ENCODE data around the gene AKAP6. TPM values are rescaled to one million over a fixed set of nuclear protein-coding genes. Genes with fewer than 3 reads are reported as not detected.

Gene AKAP6
- total RNA-seq, 1 experiment from 2014 or later = 1.9 TPM

DNA sequence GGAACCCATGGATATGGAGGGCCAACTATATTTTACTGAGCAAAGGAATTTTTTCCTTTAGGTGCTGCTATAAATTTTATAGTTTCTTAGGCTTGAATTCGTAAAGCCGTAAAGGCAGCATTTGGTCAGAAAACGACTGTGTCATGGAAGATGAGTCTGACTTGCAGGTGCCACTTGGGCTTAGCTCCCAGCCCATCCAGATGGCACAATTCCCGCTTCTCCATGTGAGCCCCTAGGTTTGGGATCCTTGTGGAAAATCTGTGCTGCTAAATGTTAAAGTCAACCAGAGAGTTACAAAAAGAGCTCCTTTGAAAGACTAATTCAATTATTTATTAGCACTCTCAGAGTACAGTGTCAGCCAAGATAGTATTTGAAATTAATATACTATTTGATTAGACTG, 489.5 kb downstream of the AKAP6 start:
- intact Hi-C loops (cut with micrococcal nuclease) = no loop called here
- no peak for TF ChIP-seq CEBPB (IDR thresholded peaks at IDR 0.05; ENCODE audit: low read depth)
- Histone ChIP-seq H3K79me2 (ENCODE audit: insufficient read depth, low read length) (no peaks in the 10 kb centered on the region), H3K9me2 (ENCODE audit: insufficient read depth) (no peaks in the 10 kb centered on the region), H3K36me3 (ENCODE audit: control insufficient read depth in 1 of 2, insufficient read depth in 2 of 2, low read length in 2 of 2) (no peaks in the 10 kb centered on the region), H3K4me1 (ENCODE audit: control insufficient read depth in 1 of 2, insufficient read depth in 2 of 2, low read length in 2 of 2) (no peaks in the 10 kb centered on the region), H3K27me3 (ENCODE audit: insufficient read depth, low read length) (no peaks in the 10 kb centered on the region), H2AFZ (ENCODE audit: low read depth, low read length, poor library complexity, severe bottlenecking) (no peak overlapping the region), H3K27ac (ENCODE audit: low read depth, low read length) (no peak overlapping the region), H4K20me1 (ENCODE audit: insufficient read depth) (no peaks in the 10 kb centered on the region), H3K4me2 (ENCODE audit: low read length) (no peak overlapping the region), H3K9ac (ENCODE audit: low read length) (no peak overlapping the region), H3K9me3 (ENCODE audit: control insufficient read depth in 1 of 2, insufficient read depth in 1 of 2, low read depth in 1 of 2, low read length in 2 of 2) (no peaks in the 10 kb centered on the region), H3K4me3 (replicated peaks in 1 of 2; ENCODE audit: low read depth in 1 of 2, low read length in 2 of 2) (no peak overlapping the region)
- DNase-seq (ENCODE audit: low read depth, low spot score) (no peak), ATAC-seq (no peak)
- ChIA-PET RAD21 (ENCODE audit: low non-redundant PET in 1 of 2, low total read pairs in 2 of 2, uncharacterized antibody in 2 of 2, unreplicated experiment in 2 of 2) (no interaction called here), POLR2A (no interaction called here), CTCF (no interaction called here)
- no TSS peak for BruUV-seq (replicated peaks)

- Histone ChIP-seq H3K27me3 (ENCODE audit: insufficient read depth, low read length) (no peaks in the 10 kb centered on the region), H3K9me3 (ENCODE audit: control insufficient read depth in 1 of 2, insufficient read depth in 1 of 2, low read depth in 1 of 2, low read length in 2 of 2) (no peaks in the 10 kb centered on the region), H3K79me2 (ENCODE audit: insufficient read depth, low read length) (no peaks in the 10 kb centered on the region), H3K9me2 (ENCODE audit: insufficient read depth) (no peaks in the 10 kb centered on the region), H3K4me1 (ENCODE audit: control insufficient read depth in 1 of 2, insufficient read depth in 2 of 2, low read length in 2 of 2) (no peaks in the 10 kb centered on the region), H3K4me3 (replicated peaks in 1 of 2; ENCODE audit: low read depth in 1 of 2, low read length in 2 of 2) (no peak overlapping the region), H4K20me1 (ENCODE audit: insufficient read depth) (no peaks in the 10 kb centered on the region), H3K9ac (ENCODE audit: low read length) (no peak overlapping the region), H2AFZ (ENCODE audit: low read depth, low read length, poor library complexity, severe bottlenecking) (no peak overlapping the region), H3K27ac (ENCODE audit: low read depth, low read length) (no peak overlapping the region), H3K36me3 (ENCODE audit: control insufficient read depth in 1 of 2, insufficient read depth in 2 of 2, low read length in 2 of 2) (no peaks in the 10 kb centered on the region), H3K4me2 (ENCODE audit: low read length) (no peak overlapping the region)
- ChIA-PET POLR2A (no interaction called here), RAD21 (ENCODE audit: low non-redundant PET in 1 of 2, low total read pairs in 2 of 2, uncharacterized antibody in 2 of 2, unreplicated experiment in 2 of 2) (no interaction called here), CTCF (no interaction called here)
- no peak for ATAC-seq
- BruUV-seq (replicated peaks) = no TSS peak
- intact Hi-C loops (cut with micrococcal nuclease) = no loop called here
- TF ChIP-seq EGR1 (IDR thresholded peaks at IDR 0.05; ENCODE audit: low read depth) (no peak), REST (IDR thresholded peaks at IDR 0.05; ENCODE audit: low read depth) (no peak), TCF7L2 (IDR thresholded peaks at IDR 0.05; ENCODE audit: borderline replicate concordance, extremely low read depth, insufficient read depth, insufficient read length) (no peak), YY1 (IDR thresholded peaks at IDR 0.05; ENCODE audit: extremely low read depth, insufficient replicate concordance, low read depth, low read length) (no peak), EZH2phosphoT487 (IDR thresholded peaks at IDR 0.05; ENCODE audit: borderline replicate concordance) (no peak), FOSL1 (IDR thresholded peaks at IDR 0.05; ENCODE audit: low read depth) (no peak), SP1 (IDR thresholded peaks at IDR 0.05; ENCODE audit: low read depth) (no peak)
- TF ChIP-seq, protein P1, sequence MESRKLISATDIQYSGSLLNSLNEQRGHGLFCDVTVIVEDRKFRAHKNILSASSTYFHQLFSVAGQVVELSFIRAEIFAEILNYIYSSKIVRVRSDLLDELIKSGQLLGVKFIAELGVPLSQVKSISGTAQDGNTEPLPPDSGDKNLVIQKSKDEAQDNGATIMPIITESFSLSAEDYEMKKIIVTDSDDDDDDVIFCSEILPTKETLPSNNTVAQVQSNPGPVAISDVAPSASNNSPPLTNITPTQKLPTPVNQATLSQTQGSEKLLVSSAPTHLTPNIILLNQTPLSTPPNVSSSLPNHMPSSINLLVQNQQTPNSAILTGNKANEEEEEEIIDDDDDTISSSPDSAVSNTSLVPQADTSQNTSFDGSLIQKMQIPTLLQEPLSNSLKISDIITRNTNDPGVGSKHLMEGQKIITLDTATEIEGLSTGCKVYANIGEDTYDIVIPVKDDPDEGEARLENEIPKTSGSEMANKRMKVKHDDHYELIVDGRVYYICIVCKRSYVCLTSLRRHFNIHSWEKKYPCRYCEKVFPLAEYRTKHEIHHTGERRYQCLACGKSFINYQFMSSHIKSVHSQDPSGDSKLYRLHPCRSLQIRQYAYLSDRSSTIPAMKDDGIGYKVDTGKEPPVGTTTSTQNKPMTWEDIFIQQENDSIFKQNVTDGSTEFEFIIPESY (IDR thresholded peaks at IDR 0.05; ENCODE audit: extremely low read depth, insufficient replicate concordance, low read length) = no peak
- DNase-seq (ENCODE audit: low read depth, low spot score) = no peak
Observed at GRCh38 chr14:32820181-32820580, 491.1 kb downstream of the AKAP6 start.
